Jurkat, Clone E6-1 (cell line): ENCODE results near the gene RNASET2.
A peak's percentile ranks its signal among the peaks of the same experiment; 100 is the strongest.
"Not testable (repeated sequence)": the region's sequence is repeated elsewhere in the genome, so short reads cannot be mapped to it uniquely, and the experiment has no call there.

Source experiments
- DNase-seq: peaks from one replicate; pipeline ENCODE4 v3.0.0-alpha.2; 2011; ENCODE audit warnings: low read depth, low spot score
- H3K4me3 ChIP-seq: 2 replicates; pipeline ENCODE4 v1.5.1; 2011; ENCODE audit warnings: mild to moderate bottlenecking, low read length, control low read depth, moderate library complexity

The RNASET2 gene

DNA sequence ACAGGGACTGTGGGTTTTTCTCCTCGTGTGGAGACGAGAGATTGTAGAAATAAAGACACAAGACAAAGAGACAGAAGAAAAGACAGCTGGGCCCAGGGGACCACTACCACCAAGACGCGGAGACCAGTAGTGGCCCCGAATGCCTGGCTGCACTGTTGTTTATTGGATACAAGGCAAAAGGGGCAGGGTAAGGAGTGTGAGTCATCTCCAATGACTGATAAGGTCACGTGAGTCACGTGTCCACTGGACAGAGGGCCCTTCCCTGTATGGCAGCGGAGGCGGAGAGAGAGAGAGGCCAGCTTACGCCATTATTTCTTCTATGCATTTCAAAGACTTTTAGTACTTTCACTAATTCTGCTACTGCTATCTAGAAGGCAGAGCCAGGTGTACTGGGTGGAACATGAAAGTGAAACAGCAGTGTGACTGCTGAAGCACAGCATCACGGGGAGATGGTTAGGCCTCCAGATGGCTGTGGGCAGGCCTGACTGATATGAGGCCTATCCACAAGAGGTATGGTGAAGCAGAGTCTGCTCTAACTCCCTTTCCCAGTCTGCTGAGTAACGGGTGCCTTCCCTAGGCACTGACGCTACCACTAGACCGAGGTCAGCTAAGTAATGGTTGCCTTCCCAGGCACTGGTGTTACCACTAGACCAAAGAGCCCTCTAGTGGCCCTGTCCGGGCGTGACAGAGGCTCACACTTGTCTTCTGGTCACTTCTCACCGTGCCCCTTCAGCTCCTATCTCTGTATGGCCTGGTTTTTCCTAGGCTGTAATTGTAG lies 5.3 kb downstream of the RNASET2 start:
- H3K4me3 ChIP-seq, DNase-seq: not testable (repeated sequence)

- no peak overlapping the region for H3K4me3 ChIP-seq
- no peak for DNase-seq
These were observed 5.9 kb downstream of the RNASET2 start for GRCh38 chr6:166950443-166950821.

DNA sequence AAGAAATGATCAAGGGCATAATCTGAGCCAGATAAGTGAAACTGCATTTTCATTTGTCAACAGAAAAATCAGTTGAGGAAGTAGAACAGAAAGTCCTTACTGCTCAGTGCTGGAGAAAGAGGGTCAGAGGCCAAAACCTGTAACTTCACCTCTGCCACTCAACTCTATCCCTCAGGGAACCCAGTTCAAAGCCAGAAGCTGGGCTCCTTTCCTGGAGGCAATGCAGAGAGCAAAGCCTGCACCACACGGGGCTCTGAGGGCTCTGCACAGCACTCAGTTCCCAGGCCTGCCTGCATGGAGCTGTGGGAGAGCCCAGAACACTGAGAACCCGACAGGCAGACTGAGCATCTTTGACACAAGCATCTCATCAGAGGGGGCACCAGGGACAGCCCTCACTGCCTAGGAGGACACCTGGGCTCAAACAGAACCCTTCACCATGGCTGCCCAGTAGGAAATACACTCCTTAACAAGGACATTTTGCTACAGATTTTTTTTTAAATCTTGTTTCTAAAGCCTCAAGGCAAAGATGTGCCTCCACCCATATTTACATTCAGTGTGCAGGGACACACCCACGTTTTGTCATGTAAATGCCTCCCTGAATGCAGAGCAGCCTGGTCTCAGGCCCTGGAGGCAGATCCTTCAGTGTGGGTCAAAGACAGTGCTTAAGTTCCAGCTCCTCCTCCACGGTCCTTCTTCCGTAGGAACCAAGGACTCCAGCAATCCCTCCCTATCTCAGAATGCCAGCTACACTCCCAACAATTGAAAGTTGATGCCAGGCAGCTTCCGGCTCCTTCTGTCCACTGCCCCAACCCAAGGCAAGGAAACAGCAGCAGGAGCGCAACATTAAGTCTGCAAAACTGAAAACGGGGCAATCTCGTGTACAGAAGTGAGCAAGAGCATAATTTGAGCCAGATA lies 6.6 kb downstream of the RNASET2 start:
- H3K4me3 ChIP-seq = no peak overlapping the region
- no peak for DNase-seq

- H3K4me3 ChIP-seq, DNase-seq: not testable (repeated sequence)
These were observed 7.6 kb downstream of the RNASET2 start for GRCh38 chr6:166948724-166949123.

GRCh38 chr6:166947251-166947650 lies 9.1 kb downstream of the RNASET2 start:
- no peak for DNase-seq
- H3K4me3 ChIP-seq = no peak overlapping the region

GRCh38 chr6:166946125-166946524 lies 10.2 kb downstream of the RNASET2 start:
- H3K4me3 ChIP-seq = no peak overlapping the region
- DNase-seq = no peak

DNA sequence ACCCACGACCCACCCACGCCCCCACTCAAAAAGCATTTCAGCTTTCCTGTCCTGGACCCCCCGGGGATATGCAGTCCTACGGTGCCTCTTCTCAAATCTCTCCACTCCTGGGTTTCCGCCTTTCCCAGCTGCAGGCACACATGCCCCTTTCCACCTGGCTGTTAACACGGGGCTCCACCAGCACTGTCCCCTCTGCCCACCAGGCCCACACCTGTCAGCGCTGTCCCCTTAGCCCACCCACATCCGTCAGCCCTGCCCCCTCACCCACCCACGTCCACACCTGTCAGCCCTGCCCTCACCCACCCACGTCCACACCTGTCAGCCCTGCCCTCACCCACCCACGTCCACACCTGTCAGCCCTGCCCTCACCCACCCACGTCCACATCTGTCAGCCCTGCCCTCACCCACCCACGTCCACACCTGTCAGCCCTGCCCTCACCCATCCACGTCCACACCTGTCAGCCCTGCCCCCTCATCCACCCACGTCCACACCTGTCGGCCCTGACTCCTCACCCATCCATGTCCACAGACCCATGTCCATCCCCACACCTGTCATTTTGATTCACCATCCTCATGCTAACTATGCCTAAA lies 11.6 kb downstream of the RNASET2 start:
- DNase-seq = no peak
- no peak overlapping the region for H3K4me3 ChIP-seq

GRCh38 chr6:166942393-166943168 lies 13.8 kb downstream of the RNASET2 start:
- no peak overlapping the region for H3K4me3 ChIP-seq
- DNase-seq = no peak

GRCh38 chr6:166940643-166941068 lies 15.7 kb downstream of the RNASET2 start:
- no peak for DNase-seq
- no peak overlapping the region for H3K4me3 ChIP-seq

DNA sequence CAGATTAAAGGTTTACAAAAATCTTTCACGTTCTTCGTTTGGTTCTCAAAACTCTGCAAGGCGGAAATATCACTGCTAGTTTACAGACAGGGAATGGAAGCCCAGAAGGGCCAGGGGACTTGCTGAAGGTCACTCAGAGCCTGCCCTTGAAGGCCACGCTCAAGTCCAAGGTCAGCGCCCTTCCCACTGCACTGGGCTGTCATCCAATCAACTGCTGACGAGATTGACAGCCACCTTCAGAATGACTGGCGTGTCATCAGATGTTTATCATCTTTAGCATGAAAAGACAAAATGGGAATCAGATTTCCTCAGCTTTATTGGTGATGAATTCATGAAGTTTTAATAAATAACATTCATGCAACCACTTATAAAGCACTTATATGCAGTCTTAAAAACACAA lies 16.5 kb downstream of the RNASET2 start:
- no peak overlapping the region for H3K4me3 ChIP-seq
- DNase-seq = no peak

DNA sequence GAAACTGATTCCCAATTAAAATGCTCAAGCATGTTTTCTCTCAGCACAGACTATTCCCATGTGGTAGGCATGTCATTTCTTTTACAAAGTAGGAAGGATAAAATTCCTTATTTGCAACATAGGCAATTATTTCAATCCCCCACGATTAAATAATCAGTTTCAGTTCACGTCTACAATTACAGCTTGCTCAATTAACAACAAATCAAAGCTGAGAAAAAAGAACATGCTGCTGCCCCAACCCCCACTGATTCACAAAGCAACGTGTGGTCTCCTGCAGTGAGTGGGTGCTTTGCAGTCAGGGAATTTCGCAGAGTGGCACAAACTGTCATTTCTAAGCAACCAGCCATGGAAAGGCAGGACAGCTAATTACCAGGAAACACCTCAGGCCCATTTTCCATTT lies 17.0 kb downstream of the RNASET2 start:
- H3K4me3 ChIP-seq = no peak overlapping the region
- no peak for DNase-seq

- H3K4me3 ChIP-seq = no peak overlapping the region
- DNase-seq = no peak
These were observed 17.6 kb downstream of the RNASET2 start for GRCh38 chr6:166938704-166939103.

DNA sequence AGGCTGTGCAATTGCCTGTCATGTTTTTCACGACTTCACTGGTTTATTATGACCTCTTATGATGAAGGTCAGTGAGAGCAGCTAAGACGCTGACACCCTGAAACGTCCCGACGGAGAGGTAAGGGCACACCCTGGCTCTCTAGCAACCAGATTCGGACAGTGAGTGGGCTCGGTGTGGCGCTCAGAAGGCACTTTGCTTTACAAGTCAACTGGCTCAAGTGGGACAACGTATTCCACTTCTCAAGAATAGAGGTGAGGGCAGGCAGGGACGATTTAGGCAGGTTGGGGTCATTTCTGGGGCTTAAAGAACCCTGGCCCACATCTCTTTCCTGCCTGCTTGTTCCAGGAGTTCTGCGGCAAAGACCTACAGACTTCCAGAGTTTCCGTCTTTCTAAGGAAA lies 18.2 kb downstream of the RNASET2 start:
- H3K4me3 ChIP-seq = no peak overlapping the region
- DNase-seq = no peak

DNA sequence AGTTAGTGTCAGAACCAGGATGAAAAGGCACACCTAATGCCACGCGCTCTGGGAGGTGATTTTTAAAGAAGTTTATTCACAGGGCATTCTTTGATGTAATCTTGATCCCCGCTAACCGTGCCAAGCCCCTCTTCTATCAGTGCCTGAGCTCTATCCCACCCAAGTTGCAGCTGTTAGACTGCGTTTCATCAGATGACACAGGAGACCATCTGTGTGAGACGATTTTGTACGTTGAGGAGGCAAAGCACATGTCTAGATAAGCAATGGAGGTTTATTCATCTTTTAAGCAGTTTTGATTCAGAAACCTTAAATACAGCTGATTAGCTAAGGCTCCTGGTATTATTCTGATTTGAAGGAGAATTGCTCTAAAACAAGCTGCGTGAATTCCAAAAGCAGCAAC lies 18.6 kb downstream of the RNASET2 start:
- no peak overlapping the region for H3K4me3 ChIP-seq
- DNase-seq = no peak

DNA sequence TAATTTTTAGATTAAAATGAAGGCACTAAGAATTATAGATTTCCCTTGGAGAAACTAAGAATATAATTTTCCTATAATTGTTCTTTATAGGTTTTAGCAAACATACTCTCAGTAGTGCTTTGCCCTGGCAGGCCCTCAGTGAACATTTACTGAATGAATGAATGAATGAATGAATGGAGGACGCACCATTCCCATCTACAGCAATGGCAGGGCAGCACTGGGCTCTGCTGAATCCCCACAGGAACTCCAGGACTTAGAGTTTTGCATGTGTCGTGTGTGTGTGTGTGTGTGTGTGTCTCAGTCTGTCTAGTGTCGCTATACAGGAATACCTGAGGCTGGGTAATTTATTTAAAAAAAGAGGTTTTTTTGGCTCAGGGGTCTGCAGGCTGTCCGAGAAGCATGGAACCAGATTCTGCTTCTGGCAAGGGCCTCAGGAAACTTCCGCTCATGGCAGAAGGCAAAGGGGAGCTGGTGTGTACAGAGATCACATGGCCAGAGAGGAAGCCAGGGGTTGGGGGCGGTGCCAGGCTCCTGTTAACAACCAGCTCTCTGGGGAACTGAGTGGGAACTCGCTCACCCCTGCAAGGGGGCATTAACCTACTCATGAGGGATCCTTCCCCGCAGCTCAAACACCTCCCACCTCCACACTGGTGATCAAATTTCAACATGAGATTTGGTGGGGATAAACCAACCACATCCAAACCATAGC lies 20.1 kb downstream of the RNASET2 start:
- no peak overlapping the region for H3K4me3 ChIP-seq
- no peak for DNase-seq

- H3K4me3 ChIP-seq = no peak overlapping the region
- DNase-seq = peak; percentile 49
These were observed 21.0 kb downstream of the RNASET2 start for GRCh38 chr6:166935353-166935752.

DNA sequence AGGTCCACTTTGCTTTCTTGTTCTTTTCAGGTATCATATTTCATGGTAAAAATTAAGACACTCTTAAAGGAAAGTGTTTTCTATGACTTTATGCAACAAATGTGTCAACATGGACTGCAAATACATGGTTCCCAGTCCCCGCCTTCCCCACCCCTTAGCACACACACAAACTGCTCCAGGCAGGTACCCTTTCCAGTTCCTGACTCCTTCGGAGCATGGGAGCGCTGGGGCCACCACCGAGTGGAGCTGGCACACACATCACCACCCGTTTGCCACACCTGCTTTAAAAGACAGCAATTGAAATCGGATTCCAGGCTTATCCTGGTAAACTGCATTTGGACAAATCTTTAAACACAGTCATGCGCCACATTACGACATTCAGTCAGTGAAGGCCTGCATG lies 22.2 kb downstream of the RNASET2 start:
- DNase-seq = no peak
- H3K4me3 ChIP-seq = no peak overlapping the region

- no peak for DNase-seq
These were observed 23.0 kb downstream of the RNASET2 start for GRCh38 chr6:166933396-166933795.

DNA sequence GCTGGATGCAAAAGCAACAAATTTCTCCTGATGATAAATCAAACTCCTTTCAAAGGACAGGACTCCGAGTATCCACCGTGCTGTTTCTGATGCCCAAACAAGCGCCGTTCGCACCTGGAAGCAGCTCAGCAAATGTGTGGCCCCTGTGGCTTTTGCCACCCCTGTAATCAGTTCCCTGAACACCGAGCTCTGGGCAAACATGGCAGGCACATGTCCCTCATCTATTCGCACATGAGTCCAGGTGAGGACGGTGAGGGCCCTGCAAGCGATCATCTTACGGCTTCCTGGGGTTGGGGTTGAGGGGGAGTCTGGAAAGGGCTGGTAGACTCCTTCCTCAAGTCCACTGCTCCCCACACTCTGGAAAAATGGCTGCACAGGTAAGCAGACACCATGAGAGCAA lies 23.7 kb downstream of the RNASET2 start:
- H3K4me3 ChIP-seq = no peak overlapping the region
- no peak for DNase-seq

More at GRCh38 chr6:166933396-166933795, 23.0 kb downstream of the RNASET2 start:
- no peak overlapping the region for H3K4me3 ChIP-seq
